Caco-2 (cell line): ENCODE measurements around the gene NHSL2. TPM values are rescaled to one million over a fixed set of nuclear protein-coding genes. Genes with fewer than 3 reads are reported as not detected.

ENCODE experiments used
- BruUV-seq: library from RNA; stranded (reverse); fragments of 400-500 nt; replicated peaks from 2 replicates; lab custom pipeline; 2021; lab: Mats Ljungman, UMichigan
- CTCF ChIA-PET: fragments of 300-600 bp; sonication (Branson Sonifier 250); formaldehyde crosslinking; loops from one replicate; lab custom pipeline; 2022; ENCODE audit warnings: antibody characterized with exemption; lab: Charles Lee
- POLR2A ChIA-PET: fragments of 300-600 bp; sonication (Branson Sonifier 250); formaldehyde crosslinking; loops from one replicate; lab custom pipeline; 2022; ENCODE audit warnings: antibody characterized with exemption; lab: Charles Lee
- DNase-seq, 2 experiments: peaks; one replicate each; pipeline versions ENCODE4 v3.0.0 to v3.0.0-alpha.2; 2020 to 2022
- H3K27me3 ChIP-seq: replicated peaks from 2 replicates; pipeline ENCODE4 v1.6.0; 2011; ENCODE audit warnings: low read length; ENCODE audit not compliant: control insufficient read depth, insufficient read depth
- H3K36me3 ChIP-seq: 2 replicates; pipeline ENCODE4 v1.5.1; 2011; ENCODE audit warnings: low read length; ENCODE audit not compliant: control insufficient read depth, insufficient read depth
- H3K4me1 ChIP-seq: fragments of 250-450 bp; sonication (Bioruptor Pico); 2 replicates; pipeline ENCODE4 v1.5.1; 2020; ENCODE audit warnings: mild to moderate bottlenecking
- H3K4me3 ChIP-seq: 2 replicates; pipeline ENCODE4 v1.5.1; 2011; ENCODE audit warnings: low read depth, mild to moderate bottlenecking, control low read depth, low read length
- H3K9me3 ChIP-seq: fragments of 250-450 bp; sonication (Bioruptor Pico); 2 replicates; pipeline ENCODE4 v1.5.1; 2020; ENCODE audit warnings: mild to moderate bottlenecking, moderate library complexity
- H3K27ac Mint-ChIP-seq: one replicate; pipeline ENCODE4 v1.8.0; 2022; ENCODE audit warnings: mixed read lengths; ENCODE audit not compliant: unreplicated experiment
- H3K27me3 Mint-ChIP-seq: one replicate; pipeline ENCODE4 v1.8.0; 2022; ENCODE audit warnings: mixed read lengths; ENCODE audit not compliant: insufficient read depth, unreplicated experiment
- H3K36me3 Mint-ChIP-seq: one replicate; pipeline ENCODE4 v1.8.0; 2022; ENCODE audit warnings: mild to moderate bottlenecking, mixed read lengths; ENCODE audit not compliant: insufficient read depth, unreplicated experiment
- H3K4me1 Mint-ChIP-seq: one replicate; pipeline ENCODE4 v1.8.0; 2022; ENCODE audit warnings: low read depth, mixed read lengths; ENCODE audit not compliant: unreplicated experiment
- H3K4me3 Mint-ChIP-seq: one replicate; pipeline ENCODE4 v1.8.0; 2022; ENCODE audit warnings: mild to moderate bottlenecking, moderate library complexity, mixed read lengths; ENCODE audit not compliant: unreplicated experiment
- H3K9me3 Mint-ChIP-seq: one replicate; pipeline ENCODE4 v1.8.0; 2022; ENCODE audit warnings: mixed read lengths; ENCODE audit not compliant: unreplicated experiment
- CTCF ChIP-seq, 2 experiments: fragments of 200-600 bp in 1 of 2; IDR thresholded peaks; 1 replicate in 1 of 2; 2 replicates in 1 of 2; pipeline versions ENCODE4 v1.5.1 to v1.8.0; 2011 to 2022; ENCODE audit warnings: antibody characterized with exemption in 1 of 2, control low read depth in 1 of 2, inconsistent platforms in 1 of 2, low read depth in 1 of 2, low read length in 1 of 2, mild to moderate bottlenecking in 1 of 2, moderate library complexity in 1 of 2; ENCODE audit not compliant: insufficient read depth in 1 of 2, severe bottlenecking in 1 of 2, unreplicated experiment in 1 of 2
- intact Hi-C: fragments of 100-400 bp; cut with micrococcal nuclease; formaldehyde crosslinking; loops from one replicate; pipeline ENCODE4 v1.10.0; 2022; ENCODE audit not compliant: unreplicated experiment
- total RNA-seq: library from RNA; stranded (reverse); gene quantifications from 2 replicates; pipeline ENCODE4 v1.2.3, GENCODE V29; 2022

The NHSL2 gene
- total RNA-seq, 1 experiment from 2014 or later = 0.18 TPM

DNA sequence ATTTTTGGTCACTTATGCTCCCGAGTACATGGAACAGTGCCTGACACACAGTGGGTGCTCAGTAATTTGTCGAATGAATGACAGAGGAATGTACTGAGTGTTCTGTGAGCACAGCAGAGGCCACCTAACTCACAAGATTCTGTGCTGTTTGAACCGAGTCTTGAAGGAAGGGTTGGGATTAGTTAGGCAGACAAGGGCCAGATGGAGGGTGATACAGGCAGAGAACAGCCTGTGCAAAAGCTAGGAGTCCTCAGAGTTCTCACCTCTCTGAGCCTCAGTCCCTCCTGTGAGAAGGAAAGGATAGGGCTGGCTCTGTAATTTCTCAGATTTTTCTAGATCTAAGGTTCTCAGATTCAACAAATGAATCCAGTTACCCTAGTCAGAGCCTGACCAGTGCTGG is 108.8 kb downstream of the NHSL2 start:
- no peak for DNase-seq
- POLR2A ChIA-PET = no interaction called here
- Mint-ChIP-seq H3K27ac (no peak overlapping the region), H3K36me3 (no peaks in the 10 kb centered on the region), H3K9me3 (no peaks in the 10 kb centered on the region), H3K4me3 (no peak overlapping the region), H3K4me1 (peaks cover 6% of the 10 kb centered on the region), H3K27me3 (no peaks in the 10 kb centered on the region)
- TF ChIP-seq CTCF (IDR thresholded peaks at IDR 0.05; ENCODE audit: insufficient read depth in 1 of 2, low read depth in 1 of 2, low read length in 1 of 2, severe bottlenecking in 1 of 2, unreplicated experiment in 1 of 2) = no peak
- no peak overlapping the region for H3K4me3 ChIP-seq
- intact Hi-C loops = no loop called here
- H3K4me1 ChIP-seq = 0 out of 2 replicates have a peak, but pooled peaks cover 7% of the 10 kb centered on the region
- BruUV-seq = no TSS peak
- H3K9me3 ChIP-seq = no peaks in the 10 kb centered on the region
- CTCF ChIA-PET = interaction anchor here (0.6 to 2.6 kb wide), 3 partner anchors 10 to 145 kb away, joined by 6 to 11 read pairs (median 8); partner anchors contain the start of gene RTL5
- no peaks in the 10 kb centered on the region for H3K27me3 ChIP-seq
- no peaks in the 10 kb centered on the region for H3K36me3 ChIP-seq

DNA sequence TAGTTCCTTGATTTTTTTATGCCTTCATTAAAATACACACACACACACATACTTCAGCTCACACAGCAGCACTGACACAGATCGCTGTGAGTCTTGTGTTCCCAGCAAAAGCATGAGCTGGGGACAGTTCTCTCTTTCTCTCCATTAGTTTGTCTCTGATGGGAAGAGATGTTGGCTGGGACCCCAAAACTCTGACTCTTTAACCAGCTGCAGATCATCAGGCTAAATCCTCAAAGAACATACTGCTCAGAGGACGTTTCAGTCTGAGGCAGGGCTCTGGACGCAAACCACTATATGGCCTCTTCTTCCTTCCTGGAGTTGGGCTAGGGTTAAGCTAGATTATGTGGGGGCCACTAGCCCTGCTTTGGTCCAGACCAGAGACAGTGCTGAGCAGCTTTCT is 109.6 kb downstream of the NHSL2 start:
- DNase-seq = no peak
- intact Hi-C loops = no loop called here
- Mint-ChIP-seq H3K4me1 (peaks cover 6% of the 10 kb centered on the region), H3K27ac (no peak overlapping the region), H3K36me3 (no peaks in the 10 kb centered on the region), H3K4me3 (no peak overlapping the region), H3K9me3 (no peaks in the 10 kb centered on the region), H3K27me3 (no peaks in the 10 kb centered on the region)
- no peaks in the 10 kb centered on the region for H3K27me3 ChIP-seq
- no peak for TF ChIP-seq CTCF (IDR thresholded peaks at IDR 0.05; ENCODE audit: insufficient read depth in 1 of 2, low read depth in 1 of 2, low read length in 1 of 2, severe bottlenecking in 1 of 2, unreplicated experiment in 1 of 2)
- no TSS peak for BruUV-seq
- POLR2A ChIA-PET = no interaction called here
- CTCF ChIA-PET = interaction anchor here (2.6 kb wide), 1 partner anchor 9 kb away, joined by 11 read pairs; no protein-coding TSS in a partner anchor
- 0 out of 2 replicates have a peak, but pooled peaks cover 7% of the 10 kb centered on the region for H3K4me1 ChIP-seq
- no peaks in the 10 kb centered on the region for H3K36me3 ChIP-seq
- no peaks in the 10 kb centered on the region for H3K9me3 ChIP-seq
- no peak overlapping the region for H3K4me3 ChIP-seq

GRCh38 chrX:72020788-72021187 is 110.1 kb downstream of the NHSL2 start:
- H3K36me3 ChIP-seq = no peaks in the 10 kb centered on the region
- no TSS peak for BruUV-seq
- Mint-ChIP-seq H3K4me1 (peaks cover 6% of the 10 kb centered on the region), H3K36me3 (no peaks in the 10 kb centered on the region), H3K9me3 (no peaks in the 10 kb centered on the region), H3K27me3 (no peaks in the 10 kb centered on the region), H3K4me3 (no peak overlapping the region), H3K27ac (no peak overlapping the region)
- no peaks in the 10 kb centered on the region for H3K27me3 ChIP-seq
- no peak for DNase-seq
- intact Hi-C loops = no loop called here
- POLR2A ChIA-PET = no interaction called here
- CTCF ChIA-PET = no interaction called here
- no peaks in the 10 kb centered on the region for H3K9me3 ChIP-seq
- TF ChIP-seq CTCF (IDR thresholded peaks at IDR 0.05; ENCODE audit: insufficient read depth in 1 of 2, low read depth in 1 of 2, low read length in 1 of 2, severe bottlenecking in 1 of 2, unreplicated experiment in 1 of 2) = no peak
- no peak overlapping the region for H3K4me3 ChIP-seq
- H3K4me1 ChIP-seq = 0 out of 2 replicates have a peak, but pooled peaks cover 7% of the 10 kb centered on the region
